ENCODE results near the gene SDK1. TPM values are rescaled to one million over a fixed set of nuclear protein-coding genes. Genes with fewer than 3 reads are reported as not detected.

The SDK1 gene
- total and polyA plus RNA-seq, 2 donors (not counting 3 experiments of a cell fraction or from before 2014, with no cell fraction given) = 1.6 to 3.9 TPM

- Histone ChIP-seq H3K9ac (replicated peaks; ENCODE audit: extremely low read depth, insufficient read depth, low read length) (no peak overlapping the region), H3K79me2 (ENCODE audit: control insufficient read depth, insufficient read depth, low read length) (no peaks in the 10 kb centered on the region), H3K27me3 (ENCODE audit: control insufficient read depth in 2 of 2, insufficient read depth in 2 of 2, low read length in 2 of 2) (no peaks in the 10 kb centered on the region), H3K9me3 (replicated peaks; ENCODE audit: control insufficient read depth, insufficient read depth, low read length) (no peaks in the 10 kb centered on the region), H3K9me1 (replicated peaks; ENCODE audit: control insufficient read depth, extremely low read depth, insufficient read depth, low read length) (no peaks in the 10 kb centered on the region), H2AFZ (ENCODE audit: low read depth, low read length) (no peak overlapping the region), H3K4me1 (ENCODE audit: control insufficient read depth, extremely low read depth, insufficient read depth, low read length) (no peaks in the 10 kb centered on the region), H3K4me2 (ENCODE audit: insufficient read depth, low read length) (no peak overlapping the region), H4K20me1 (replicated peaks; ENCODE audit: control insufficient read depth, extremely low read depth, insufficient read depth, low read length) (no peaks in the 10 kb centered on the region), H3K27ac (ENCODE audit: insufficient read depth, low read depth, low read length) (no peak overlapping the region), H3K36me3 (ENCODE audit: control insufficient read depth in 2 of 2, extremely low read depth in 1 of 2, insufficient read depth in 2 of 2, low read length in 2 of 2) (no peaks in the 10 kb centered on the region), H3K4me3 (replicated peaks in 1 of 3; ENCODE audit: insufficient read depth in 1 of 3, low read depth in 1 of 3, low read length in 3 of 3) (no peak overlapping the region)
- DNase-seq (ENCODE audit: low read depth, low spot score) = no peak
- TF ChIP-seq JUN (IDR thresholded peaks at IDR 0.05; ENCODE audit: borderline replicate concordance, insufficient read depth, insufficient read length, low read depth) (no peak), FOS (IDR thresholded peaks at IDR 0.05; ENCODE audit: borderline replicate concordance, insufficient read depth, low read length) (no peak), CTCF (IDR thresholded peaks at IDR 0.05; ENCODE audit: extremely low read depth in 1 of 2, insufficient read depth in 1 of 2, low read depth in 1 of 2, low read length in 2 of 2) (no peak), MYC (IDR thresholded peaks at IDR 0.05; ENCODE audit: low read depth, low read length) (no peak), MAX (IDR thresholded peaks at IDR 0.05; ENCODE audit: insufficient read depth, insufficient read length) (no peak), GATA2 (IDR thresholded peaks at IDR 0.05; ENCODE audit: insufficient read depth, insufficient read length, low read depth, low read length) (no peak), POLR2AphosphoS5 (IDR thresholded peaks at IDR 0.05; ENCODE audit: insufficient read depth, low read depth, low read length) (no peak), EZH2 (IDR thresholded peaks at IDR 0.05; ENCODE audit: borderline replicate concordance, low read depth, low read length, severe bottlenecking) (no peak), POLR2A (IDR thresholded peaks at IDR 0.05; ENCODE audit: low read depth, low read length) (no peak)
- BruUV-seq (replicated peaks) = no TSS peak
- dilution Hi-C loops (cut with MboI; ENCODE audit: extremely low pct_ligation_motif_present, low sequenced_read_pairs) (no loop called here), intact Hi-C loops (cut with micrococcal nuclease) (no loop called here)
- CTCF ChIA-PET = no interaction called here
- FAIRE-seq = no peak
- POLR2A ChIA-PET = no interaction called here
Observed at GRCh38 chr7:4214291-4215155, 913.5 kb downstream of the SDK1 start.

All from endothelial cell of umbilical vein (primary cell).